HepG2 (cell line): Measurements from ENCODE around the gene CD300LB. TPM values are rescaled to one million over a fixed set of nuclear protein-coding genes. Genes with fewer than 3 reads are reported as not detected.

ENCODE experiments used
- ATAC-seq: fragments of 200-7000 bp; cut with Tn5 transposase; 3 replicates; pipeline ENCODE4 v1.9.1; 2020; ENCODE audit warnings: mild to moderate bottlenecking, moderate library complexity
- BruUV-seq: library from RNA; stranded (reverse); fragments of 400-500 nt; replicated peaks from 2 replicates; lab custom pipeline; 2021; lab: Mats Ljungman, UMichigan
- CTCF ChIA-PET: fragments of 300-600 bp; formaldehyde crosslinking; extraction: SDS; loops from one replicate; lab custom pipeline; 2021; ENCODE audit warnings: low total read pairs, inconsistent platforms, low intra/inter-chr PET ratio; lab: Yijun Ruan, JAX
- POLR2A ChIA-PET: fragments of 350-600 bp; sonication (Branson Sonifier 250); formaldehyde crosslinking; loops from one replicate; lab custom pipeline; 2020; ENCODE audit warnings: antibody characterized with exemption, inconsistent platforms; lab: Yijun Ruan, JAX
- DNase-seq: peaks from one replicate; pipeline ENCODE4 v3.0.0-alpha.2; 2015; ENCODE audit warnings: low spot score
- FAIRE-seq: peaks from 3 replicates; lab custom pipeline; 2011; peaks lifted over from hg19 to GRCh38; lab: Jason Lieb, UNC
- H2AFZ ChIP-seq: one replicate; pipeline ENCODE4 v1.6.1; 2011; ENCODE audit warnings: low read length, inconsistent platforms
- H3K27ac ChIP-seq: fragments of 300-600 bp; 3 replicates; pipeline ENCODE4 v1.8.0; 2011; ENCODE audit warnings: mixed run types, mild to moderate bottlenecking, mixed read lengths, low read length, inconsistent platforms; ENCODE audit not compliant: insufficient read depth; ENCODE audit errors: extremely low read length
- H3K27me3 ChIP-seq, 2 experiments: fragments of 200-600 bp in 1 of 2; 2 replicates in 1 of 2; 3 replicates in 1 of 2; pipeline versions ENCODE4 v1.6.0 to v1.8.0; 2011; ENCODE audit warnings: low read length in 2 of 2, mild to moderate bottlenecking in 2 of 2, moderate library complexity in 2 of 2, inconsistent platforms in 1 of 2; ENCODE audit not compliant: insufficient read depth in 2 of 2, control insufficient read depth in 1 of 2
- H3K36me3 ChIP-seq, 2 experiments: fragments of 200-600 bp in 1 of 2; replicated peaks in 1 of 2; 2 replicates in 1 of 2; 3 replicates in 1 of 2; pipeline versions ENCODE4 v1.5.1 to v1.8.0; 2011; ENCODE audit warnings: low read length in 2 of 2, inconsistent platforms in 1 of 2; ENCODE audit not compliant: insufficient read depth in 2 of 2, control insufficient read depth in 1 of 2
- H3K4me1 ChIP-seq: 2 replicates; pipeline ENCODE4 v1.5.1; 2012; ENCODE audit warnings: low read length, inconsistent platforms; ENCODE audit not compliant: insufficient read depth
- H3K4me2 ChIP-seq: 2 replicates; pipeline ENCODE4 v1.6.0; 2011; ENCODE audit warnings: low read depth, low read length, inconsistent platforms
- H3K4me3 ChIP-seq, 3 experiments: fragments of 200-600 bp in 1 of 3; sonication (generic), shearing (Covaris generic) in 1 of 3; replicated peaks in 1 of 3; 2 replicates each; pipeline ENCODE4 v1.5.1; 2011 to 2016; ENCODE audit warnings: low read length in 3 of 3, inconsistent platforms in 2 of 3, low read depth in 2 of 3, mild to moderate bottlenecking in 2 of 3, control low read depth in 1 of 3, mixed read lengths in 1 of 3; ENCODE audit not compliant: insufficient read depth in 1 of 3
- H3K79me2 ChIP-seq: one replicate; pipeline ENCODE4 v1.6.1; 2011; ENCODE audit warnings: low read length, inconsistent platforms; ENCODE audit not compliant: insufficient read depth
- H3K9ac ChIP-seq: 2 replicates; pipeline ENCODE4 v1.6.0; 2011; ENCODE audit warnings: mild to moderate bottlenecking, low read depth, low read length, inconsistent platforms; ENCODE audit not compliant: insufficient read depth
- H3K9me3 ChIP-seq: 2 replicates; pipeline ENCODE4 v1.5.1; 2012; ENCODE audit warnings: mild to moderate bottlenecking, low read length
- H4K20me1 ChIP-seq: 2 replicates; pipeline ENCODE4 v1.6.0; 2011; ENCODE audit warnings: inconsistent platforms, mild to moderate bottlenecking, low read length, moderate library complexity; ENCODE audit not compliant: insufficient read depth
- POLR2AphosphoS2 ChIP-seq: IDR thresholded peaks from 2 replicates; pipeline ENCODE4 v1.6.1; 2011; ENCODE audit warnings: low read depth, low read length, improper control_type of control experiment
- RAD21 ChIP-seq: fragments of 450-650 bp; formaldehyde crosslinking; IDR thresholded peaks from 2 replicates; pipeline ENCODE4 v1.5.0; 2020; ENCODE audit warnings: mild to moderate bottlenecking
- SMC3 ChIP-seq: IDR thresholded peaks from 2 replicates; pipeline ENCODE4 v1.6.1; 2011; ENCODE audit warnings: low read length, improper control_type of control experiment
- STAG1 ChIP-seq: sonication (generic); formaldehyde crosslinking; IDR thresholded peaks from 2 replicates; pipeline ENCODE4 v1.4.0; 2020; ENCODE audit warnings: missing genetic modification reagents
- XRCC5 ChIP-seq: fragments of 200-400 bp; formaldehyde crosslinking; optimal IDR thresholded peaks from 2 replicates; pipeline ENCODE3; 2017; ENCODE audit warnings: mild to moderate bottlenecking, low read length
- WGBS: methylation state at CpG from one replicate; pipeline ENCODE4 v1.1.6; 2017; ENCODE audit warnings: low lambda C conversion rate; 5-methylcytosine and 5-hydroxymethylcytosine counted together
- in situ Hi-C: cut with HindIII; loops from 2 replicates; pipeline ENCODE4 v1.10.0; 2017; ENCODE audit warnings: low pct_unique_long_range_greater_than_20kb; ENCODE audit not compliant: extremely low pct_ligation_motif_present
- intact Hi-C: fragments of 100-400 bp; cut with micrococcal nuclease; formaldehyde crosslinking; loops from one replicate; pipeline ENCODE4 v1.10.0; 2022; ENCODE audit not compliant: unreplicated experiment
- polyA plus RNA-seq, 8 experiments: library from polyadenylated mRNA; depleted of rRNA in 3 of 8; stranded (reverse) in 7 of 8; unstranded in 1 of 8; fragments of >200 nt; fragmentation: Illumina TruSeq in 4 of 8; extraction: Trizol in 4 of 8; gene quantifications; 2 replicates each; pipeline versions ENCODE4 v1.2.1 to v1.2.3, GENCODE V29; 2011 to 2016; ENCODE audit warnings: low read depth in 4 of 8, missing spikeins in 1 of 8, mixed read lengths in 1 of 8; ENCODE audit not compliant: insufficient read depth in 1 of 8
- total RNA-seq, 5 experiments: library from RNA; depleted of rRNA; stranded (reverse); fragments of >200 nt; fragmentation: Illumina TruSeq; extraction: Trizol; gene quantifications; 2 replicates each; pipeline ENCODE4 v1.2.3, GENCODE V29; 2016; ENCODE audit warnings: low read depth in 1 of 5
- TF ChIP-seq, protein P1 (sequence below): sonication (generic); formaldehyde crosslinking; IDR thresholded peaks from 2 replicates; pipeline ENCODE4 v1.4.0; 2020; ENCODE audit warnings: missing genetic modification reagents
- TF ChIP-seq, protein P2 (sequence below): sonication (generic); formaldehyde crosslinking; IDR thresholded peaks from 2 replicates; pipeline ENCODE4 v1.5.0; 2020; ENCODE audit warnings: mild to moderate bottlenecking, missing genetic modification reagents, moderate library complexity

The CD300LB gene
- total and polyA plus RNA-seq, 2 of the 13 experiments (the other 11 are each of a cell fraction or from before 2014, with no cell fraction given), result not detected

DNA sequence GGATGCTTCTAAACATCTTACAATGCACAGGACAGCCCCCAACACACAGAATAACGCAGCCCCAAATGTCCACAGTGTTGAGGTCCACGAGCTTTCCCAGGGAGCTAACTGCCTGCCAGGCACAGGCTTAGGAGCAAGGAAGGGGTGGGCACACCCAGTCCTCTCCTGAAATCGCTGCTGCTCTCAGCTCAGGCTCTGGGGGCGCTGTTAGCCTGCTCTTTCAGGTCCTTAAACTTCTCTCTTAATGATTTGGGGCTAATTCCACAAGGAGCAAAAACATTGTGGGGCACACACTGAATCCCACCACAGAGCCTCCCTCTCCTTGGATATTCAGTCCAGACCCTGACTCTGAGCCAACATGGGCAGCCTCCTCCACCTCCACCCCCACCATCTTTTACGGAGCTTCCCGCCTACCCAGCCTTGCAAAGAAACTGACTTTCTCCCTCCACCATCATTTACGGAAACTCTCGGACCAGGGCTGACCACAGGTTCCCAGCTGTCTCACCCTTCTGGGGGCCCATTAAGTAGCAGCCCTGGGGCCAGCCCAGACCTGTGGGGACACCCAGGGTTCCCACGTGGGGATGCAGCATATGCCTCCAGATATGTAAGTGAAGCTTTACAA lies 35.0 kb upstream of the CD300LB start:
- BruUV-seq, result no TSS peak
- Histone ChIP-seq H3K4me2 (no peak overlapping the region), H2AFZ (no peak overlapping the region), H4K20me1 (no peaks in the 10 kb centered on the region), H3K4me1 (no peaks in the 10 kb centered on the region), H3K79me2 (no peaks in the 10 kb centered on the region), H3K36me3 (no peaks in the 10 kb centered on the region), H3K9me3 (no peaks in the 10 kb centered on the region), H3K4me3 (no peak overlapping the region), H3K27ac (no peak overlapping the region), H3K9ac (no peak overlapping the region), H3K27me3 (peaks cover 6 to 51% of the 10 kb centered on the region in 2 experiments)
- ATAC-seq (peak; percentile 82), DNase-seq (peak; percentile 18), FAIRE-seq (peak; percentile 89)
- TF ChIP-seq RAD21 (0 out of 2 replicates have a peak, but pooled peaks have one; percentile 15), STAG1 (CRISPR knock-in tag) (peak; percentile 70), XRCC5 (peak; percentile 90), SMC3 (peak; percentile 5; the same call in 1 of the 2 replicates), POLR2AphosphoS2 (no peak)
- TF ChIP-seq, protein P1, sequence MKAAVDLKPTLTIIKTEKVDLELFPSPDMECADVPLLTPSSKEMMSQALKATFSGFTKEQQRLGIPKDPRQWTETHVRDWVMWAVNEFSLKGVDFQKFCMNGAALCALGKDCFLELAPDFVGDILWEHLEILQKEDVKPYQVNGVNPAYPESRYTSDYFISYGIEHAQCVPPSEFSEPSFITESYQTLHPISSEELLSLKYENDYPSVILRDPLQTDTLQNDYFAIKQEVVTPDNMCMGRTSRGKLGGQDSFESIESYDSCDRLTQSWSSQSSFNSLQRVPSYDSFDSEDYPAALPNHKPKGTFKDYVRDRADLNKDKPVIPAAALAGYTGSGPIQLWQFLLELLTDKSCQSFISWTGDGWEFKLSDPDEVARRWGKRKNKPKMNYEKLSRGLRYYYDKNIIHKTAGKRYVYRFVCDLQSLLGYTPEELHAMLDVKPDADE, result no peak
- TF ChIP-seq, protein P2, sequence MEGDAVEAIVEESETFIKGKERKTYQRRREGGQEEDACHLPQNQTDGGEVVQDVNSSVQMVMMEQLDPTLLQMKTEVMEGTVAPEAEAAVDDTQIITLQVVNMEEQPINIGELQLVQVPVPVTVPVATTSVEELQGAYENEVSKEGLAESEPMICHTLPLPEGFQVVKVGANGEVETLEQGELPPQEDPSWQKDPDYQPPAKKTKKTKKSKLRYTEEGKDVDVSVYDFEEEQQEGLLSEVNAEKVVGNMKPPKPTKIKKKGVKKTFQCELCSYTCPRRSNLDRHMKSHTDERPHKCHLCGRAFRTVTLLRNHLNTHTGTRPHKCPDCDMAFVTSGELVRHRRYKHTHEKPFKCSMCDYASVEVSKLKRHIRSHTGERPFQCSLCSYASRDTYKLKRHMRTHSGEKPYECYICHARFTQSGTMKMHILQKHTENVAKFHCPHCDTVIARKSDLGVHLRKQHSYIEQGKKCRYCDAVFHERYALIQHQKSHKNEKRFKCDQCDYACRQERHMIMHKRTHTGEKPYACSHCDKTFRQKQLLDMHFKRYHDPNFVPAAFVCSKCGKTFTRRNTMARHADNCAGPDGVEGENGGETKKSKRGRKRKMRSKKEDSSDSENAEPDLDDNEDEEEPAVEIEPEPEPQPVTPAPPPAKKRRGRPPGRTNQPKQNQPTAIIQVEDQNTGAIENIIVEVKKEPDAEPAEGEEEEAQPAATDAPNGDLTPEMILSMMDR (CRISPR knock-in tag), result peak; percentile 66
- POLR2A ChIA-PET, result no interaction called here
- intact Hi-C loops, result no loop called here
- CTCF ChIA-PET, result no interaction called here
- WGBS, result 33% methylated on average over 7 of the region's 9 CpGs
- in situ Hi-C loops, result no loop called here
